BLaER1 treated with 17β-estradiol and CSF1 and Interleukin-3, amounts not matched to agents 10 nM and 100 nM (cell line): ENCODE data around the gene ABCG8.

Experiments used
- H3K27ac ChIP-seq, 11 experiments: shearing (Covaris generic); formaldehyde crosslinking; 2 replicates each; pipeline ENCODE4 v1.8.1; 2022
- H3K27me3 ChIP-seq, 11 experiments: shearing (Covaris generic); formaldehyde crosslinking; 2 replicates each; pipeline ENCODE4 v1.8.1; 2022
- H3K36me3 ChIP-seq, 11 experiments: shearing (Covaris generic); formaldehyde crosslinking; 2 replicates each; pipeline ENCODE4 v1.8.1; 2022
- H3K4me1 ChIP-seq, 10 experiments: shearing (Covaris generic); formaldehyde crosslinking; 2 replicates each; pipeline ENCODE4 v1.8.1; 2022
- H3K4me2 ChIP-seq, 11 experiments: shearing (Covaris generic); formaldehyde crosslinking; 2 replicates each; pipeline ENCODE4 v1.8.1; 2022
- H3K4me3 ChIP-seq, 10 experiments: shearing (Covaris generic); formaldehyde crosslinking; 2 replicates each; pipeline ENCODE4 v1.8.1; 2022
- H3K9ac ChIP-seq, 11 experiments: shearing (Covaris generic); formaldehyde crosslinking; 2 replicates each; pipeline ENCODE4 v1.8.1; 2022
- H3K9me3 ChIP-seq, 11 experiments: shearing (Covaris generic); formaldehyde crosslinking; replicated peaks in 1 of 11; 2 replicates each; pipeline ENCODE4 v1.8.1; 2022
- H4K20me1 ChIP-seq, 11 experiments: shearing (Covaris generic); formaldehyde crosslinking; 2 replicates each; pipeline ENCODE4 v1.8.1; 2022
- Cebpa-rat ChIP-seq, 11 experiments: shearing (Covaris generic); IDR thresholded peaks; 2 replicates each; pipeline ENCODE4 v1.8.1; 2022

The ABCG8 gene

DNA sequence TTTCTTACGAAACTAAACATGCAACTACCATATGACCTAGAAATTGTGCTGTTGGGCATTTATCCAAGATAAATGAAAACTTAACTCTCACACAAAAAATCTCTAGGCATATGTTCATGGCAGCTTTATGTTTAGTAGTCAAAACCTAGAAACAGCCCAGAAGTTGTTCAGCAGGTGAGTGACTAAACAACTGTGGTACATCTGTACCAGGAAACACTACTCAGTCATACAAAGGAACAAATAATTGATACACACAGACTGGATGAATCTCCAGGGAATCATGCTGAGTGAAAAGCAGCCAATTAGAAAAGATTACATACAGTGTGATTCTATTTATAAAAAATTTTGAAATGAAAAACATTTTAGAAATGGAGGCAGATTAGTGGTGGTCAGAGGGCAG, 35.7 kb upstream of the ABCG8 start:
- Histone ChIP-seq H3K4me1 (no peaks in the 10 kb centered on the region), H3K36me3 (peaks cover 0 to 21% (median 7%) of the 10 kb centered on the region in 11 experiments; a peak in 8 of 22 replicates), H3K4me3 (no peak overlapping the region), H3K9ac (no peak overlapping the region), H4K20me1 (no peaks in the 10 kb centered on the region), H3K4me2 (no peak overlapping the region), H3K27ac (no peak overlapping the region), H3K27me3 (no peaks in the 10 kb centered on the region), H3K9me3 (no peaks in the 10 kb centered on the region)
- TF ChIP-seq Cebpa-rat (IDR thresholded peaks at IDR 0.05): no peak

DNA sequence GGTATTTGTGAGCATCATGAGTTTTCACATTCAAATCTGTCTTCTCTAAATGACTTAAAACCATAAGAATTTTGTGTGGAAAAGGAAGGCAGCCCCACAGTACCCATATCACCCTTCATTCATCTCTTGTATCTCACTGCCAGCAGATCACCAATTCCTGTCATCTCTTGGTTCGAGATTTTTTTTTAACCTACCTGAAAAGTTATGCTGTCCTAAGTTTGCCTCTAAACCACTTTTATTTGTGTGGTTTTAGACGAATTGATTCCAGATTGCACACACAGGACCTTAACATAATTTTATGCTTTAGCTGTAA, 32.1 kb upstream of the ABCG8 start:
- Histone ChIP-seq H3K9ac (no peak overlapping the region), H3K4me1 (no peaks in the 10 kb centered on the region), H3K9me3 (no peaks in the 10 kb centered on the region), H3K4me3 (no peak overlapping the region), H3K27me3 (no peaks in the 10 kb centered on the region), H3K36me3 (peaks cover 0 to 24% (median 7%) of the 10 kb centered on the region in 11 experiments; a peak in 8 of 22 replicates), H3K27ac (no peak overlapping the region), H4K20me1 (no peaks in the 10 kb centered on the region), H3K4me2 (no peak overlapping the region)
- no peak for TF ChIP-seq Cebpa-rat (IDR thresholded peaks at IDR 0.05)

DNA sequence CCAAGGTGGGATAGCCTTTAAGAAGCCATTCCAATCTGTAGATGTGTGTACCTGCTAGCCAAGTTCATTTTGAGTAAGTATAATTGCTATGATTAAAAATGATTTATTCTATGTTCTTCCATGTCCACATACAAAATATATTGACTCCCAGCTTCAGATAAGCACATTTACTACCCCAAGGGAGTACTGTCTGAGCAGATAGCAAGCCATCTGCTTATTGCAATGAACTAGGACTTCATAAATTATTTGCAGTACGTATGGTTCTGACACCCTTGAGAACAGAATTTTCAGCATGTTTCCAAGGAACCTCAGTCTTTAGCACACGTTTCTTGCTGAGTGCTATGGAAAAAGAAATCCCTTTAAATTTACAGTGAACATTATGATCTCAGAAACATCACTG, 28.3 kb upstream of the ABCG8 start:
- H4K20me1 ChIP-seq: no peaks in the 10 kb centered on the region

DNA sequence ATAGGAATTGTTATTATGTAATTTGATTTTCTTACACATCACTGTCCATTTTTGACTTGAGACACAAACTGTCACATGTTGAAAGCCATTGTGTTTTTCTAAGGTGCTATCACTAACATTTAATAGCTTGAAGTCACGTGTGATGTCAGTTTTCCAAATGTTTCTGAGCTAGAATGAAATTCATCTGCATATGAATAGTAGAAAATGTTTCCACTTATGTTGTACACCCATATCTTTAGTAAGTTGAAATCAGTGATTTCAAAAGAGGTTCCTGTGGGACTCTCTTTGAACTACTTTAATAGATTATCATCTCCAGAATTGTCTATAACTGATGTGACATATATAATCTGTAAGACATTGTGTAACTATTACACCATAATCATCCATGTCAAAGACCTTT, 27.9 kb upstream of the ABCG8 start:
- Histone ChIP-seq H3K36me3 (peaks cover 0 to 13% (median under 1%) of the 10 kb centered on the region in 11 experiments; a peak in 6 of 22 replicates), H3K9ac (no peak overlapping the region), H3K4me3 (no peak overlapping the region), H3K4me1 (no peaks in the 10 kb centered on the region), H3K27me3 (no peaks in the 10 kb centered on the region), H3K4me2 (no peak overlapping the region), H3K9me3 (no peaks in the 10 kb centered on the region; a peak in 1 of 22 replicates), H3K27ac (no peak overlapping the region), H4K20me1 (no peaks in the 10 kb centered on the region)
- TF ChIP-seq Cebpa-rat (IDR thresholded peaks at IDR 0.05): no peak

More for the DNA sequence above, 28.3 kb upstream of the ABCG8 start:
- H3K9ac ChIP-seq: no peak overlapping the region
- H3K4me3 ChIP-seq: no peak overlapping the region
- no peaks in the 10 kb centered on the region for H3K9me3 ChIP-seq
- no peak overlapping the region for H3K27ac ChIP-seq
- peaks cover 0 to 18% (median 5%) of the 10 kb centered on the region in 11 experiments; a peak in 7 of 22 replicates for H3K36me3 ChIP-seq
- H3K4me1 ChIP-seq: no peaks in the 10 kb centered on the region
- no peak overlapping the region for H3K4me2 ChIP-seq
- H3K27me3 ChIP-seq: no peaks in the 10 kb centered on the region
- no peak for TF ChIP-seq Cebpa-rat (IDR thresholded peaks at IDR 0.05)

DNA sequence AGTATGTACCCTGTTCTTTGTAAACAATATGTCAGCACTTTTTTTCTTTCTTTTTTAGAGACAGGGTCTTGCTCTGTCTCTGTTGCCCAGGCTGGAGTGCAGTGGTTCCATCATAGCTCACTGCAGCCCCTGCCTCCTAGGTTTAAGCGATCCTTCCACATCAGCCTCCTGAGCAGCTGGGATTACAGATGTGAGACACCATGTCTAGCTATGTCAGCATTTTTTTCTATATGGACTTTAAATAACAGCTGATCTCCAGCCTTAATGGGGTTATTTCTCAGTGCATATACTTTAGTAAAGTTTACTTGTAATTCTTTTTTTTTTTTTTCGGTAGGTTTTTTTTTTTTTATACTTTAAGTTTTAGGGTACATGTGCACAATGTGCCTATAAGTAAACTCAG, 26.8 kb upstream of the ABCG8 start:
- no peak overlapping the region for H3K9ac ChIP-seq
- H3K27ac ChIP-seq: no peak overlapping the region
- peaks cover 0 to 8% (median 0%) of the 10 kb centered on the region in 11 experiments; a peak in 3 of 22 replicates for H3K36me3 ChIP-seq
- no peaks in the 10 kb centered on the region for H4K20me1 ChIP-seq
- no peak overlapping the region for H3K4me3 ChIP-seq
- no peaks in the 10 kb centered on the region for H3K4me1 ChIP-seq
- H3K27me3 ChIP-seq: no peaks in the 10 kb centered on the region
- H3K4me2 ChIP-seq: no peak overlapping the region
- no peak for TF ChIP-seq Cebpa-rat (IDR thresholded peaks at IDR 0.05)
- no peaks in the 10 kb centered on the region; a peak in 1 of 22 replicates for H3K9me3 ChIP-seq

DNA sequence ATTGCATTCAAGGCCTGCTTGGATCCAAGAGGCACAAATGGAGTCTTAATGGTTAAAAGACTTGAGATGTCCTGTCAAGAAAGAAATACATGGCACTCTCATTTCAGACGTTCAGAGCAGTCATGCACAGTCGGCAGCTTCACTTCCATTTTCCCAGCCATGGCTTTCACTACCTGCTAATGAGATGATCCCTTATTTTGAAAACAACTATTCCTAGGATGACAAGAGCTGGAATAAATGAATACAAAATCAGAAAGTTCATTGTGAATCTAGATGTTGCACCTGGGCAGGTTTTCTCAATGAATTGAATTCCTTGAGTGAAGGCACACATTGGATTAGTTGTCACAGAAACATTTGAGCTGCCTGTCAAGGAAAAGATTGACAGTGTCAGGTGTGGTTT, 25.8 kb upstream of the ABCG8 start:
- Histone ChIP-seq H3K4me1 (no peaks in the 10 kb centered on the region), H3K9me3 (no peaks in the 10 kb centered on the region; a peak in 1 of 22 replicates), H3K4me3 (no peak overlapping the region), H3K9ac (no peak overlapping the region), H4K20me1 (no peaks in the 10 kb centered on the region), H3K36me3 (peaks cover 0 to 3% (median 0%) of the 10 kb centered on the region in 11 experiments; a peak in 2 of 22 replicates), H3K27ac (no peak overlapping the region), H3K4me2 (no peak overlapping the region), H3K27me3 (no peaks in the 10 kb centered on the region)
- no peak for TF ChIP-seq Cebpa-rat (IDR thresholded peaks at IDR 0.05)

DNA sequence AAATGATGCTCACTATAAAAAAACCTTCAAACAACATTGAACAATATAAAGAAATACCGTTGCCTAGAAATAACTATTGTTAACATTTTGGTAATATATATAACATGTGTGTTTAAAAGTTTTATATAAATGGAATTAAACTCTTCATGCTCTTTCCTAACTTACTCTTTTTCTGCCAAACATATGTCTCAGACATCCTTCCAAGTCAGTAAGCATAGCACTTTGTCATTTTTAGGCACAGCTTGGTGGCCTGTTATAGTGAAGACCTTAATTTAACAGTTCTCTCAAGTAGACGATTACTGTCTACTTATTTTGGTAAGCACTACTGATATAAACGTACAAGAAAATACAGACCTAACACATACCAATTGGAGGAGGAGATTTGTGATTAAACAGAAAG, 24.1 kb upstream of the ABCG8 start:
- Histone ChIP-seq H3K36me3 (peaks cover 0 to 3% (median 0%) of the 10 kb centered on the region in 11 experiments; a peak in 1 of 22 replicates), H3K27ac (no peak overlapping the region), H4K20me1 (no peaks in the 10 kb centered on the region), H3K4me1 (peaks cover 0 to 13% (median 0%) of the 10 kb centered on the region in 10 experiments; a peak in 6 of 20 replicates), H3K27me3 (no peaks in the 10 kb centered on the region), H3K9me3 (no peaks in the 10 kb centered on the region; a peak in 1 of 22 replicates), H3K4me2 (no peak overlapping the region), H3K4me3 (no peak overlapping the region), H3K9ac (no peak overlapping the region)
- TF ChIP-seq Cebpa-rat (IDR thresholded peaks at IDR 0.05): no peak

DNA sequence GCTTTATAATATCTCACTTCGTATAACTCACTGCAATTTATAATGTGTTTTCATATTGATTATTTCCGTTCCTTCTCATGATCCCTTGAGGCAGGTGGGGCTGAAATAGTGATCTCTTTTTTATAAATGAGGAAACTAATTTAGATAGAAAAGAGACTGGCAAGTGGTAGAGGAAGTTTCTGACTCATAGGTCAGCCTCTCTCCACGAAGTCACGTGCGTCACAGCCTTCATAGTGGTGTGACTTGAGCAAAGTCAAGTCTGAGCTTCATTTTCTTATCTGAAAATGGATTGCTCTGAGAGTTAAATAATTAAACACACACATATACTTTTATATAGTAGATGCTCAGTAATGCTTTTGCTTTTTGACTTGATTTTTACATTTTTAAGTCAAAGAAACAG, 20.0 kb upstream of the ABCG8 start:
- peak overlapping the region in 3 of 11 experiments; percentile 7 to 52 (median 22); a peak in 4 of 22 replicates for H3K4me2 ChIP-seq
- TF ChIP-seq Cebpa-rat (IDR thresholded peaks at IDR 0.05): no peak
- no peaks in the 10 kb centered on the region for H3K36me3 ChIP-seq

DNA sequence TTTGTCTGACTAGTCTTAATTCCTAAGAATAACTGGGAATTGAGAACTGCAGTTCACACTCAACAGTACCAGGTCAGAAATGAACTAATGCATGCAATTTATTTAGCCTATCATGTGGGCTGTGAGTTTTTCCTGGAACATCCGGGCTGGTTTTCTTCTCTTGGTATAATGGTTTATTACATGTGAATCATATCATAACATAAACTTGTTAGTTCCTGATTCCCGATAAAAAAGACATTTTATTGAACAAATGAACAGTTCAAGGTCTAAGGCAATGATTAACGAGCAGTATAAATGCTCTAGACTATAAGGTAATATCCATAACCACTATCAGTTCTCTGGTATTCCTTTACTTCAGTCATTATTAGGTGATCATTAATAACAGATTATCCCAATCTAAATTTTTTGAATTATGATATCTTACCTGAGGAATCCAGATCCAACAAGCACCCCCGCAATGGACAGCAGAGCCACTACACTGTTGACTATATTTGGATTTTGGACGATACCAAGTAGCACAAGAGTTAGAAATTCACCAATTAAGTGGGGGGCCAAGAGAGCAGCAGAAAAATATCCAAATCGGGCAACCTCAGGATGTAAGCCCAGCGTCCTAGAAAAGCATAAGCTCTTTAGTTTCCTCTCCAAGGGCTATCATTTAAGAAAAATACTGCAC, 19.1 kb upstream of the ABCG8 start:
- H3K9ac ChIP-seq: no peak overlapping the region
- no peaks in the 10 kb centered on the region for H3K27me3 ChIP-seq
- H3K4me3 ChIP-seq: no peak overlapping the region
- H3K36me3 ChIP-seq: no peaks in the 10 kb centered on the region
- H3K4me1 ChIP-seq: peaks cover 0 to 13% (median 0%) of the 10 kb centered on the region in 10 experiments; a peak in 6 of 20 replicates
- H4K20me1 ChIP-seq: no peaks in the 10 kb centered on the region
- no peaks in the 10 kb centered on the region; a peak in 1 of 22 replicates for H3K9me3 ChIP-seq
- H3K4me2 ChIP-seq: peak overlapping the region in 1 of 11 experiments; percentile 52; a peak in 2 of 22 replicates
- H3K27ac ChIP-seq: no peak overlapping the region
- no peak for TF ChIP-seq Cebpa-rat (IDR thresholded peaks at IDR 0.05)

More for the DNA sequence above, 20.0 kb upstream of the ABCG8 start:
- no peaks in the 10 kb centered on the region for H3K27me3 ChIP-seq
- no peaks in the 10 kb centered on the region for H4K20me1 ChIP-seq
- H3K9me3 ChIP-seq: no peaks in the 10 kb centered on the region; a peak in 1 of 22 replicates
- no peak overlapping the region for H3K9ac ChIP-seq
- no peak overlapping the region for H3K4me3 ChIP-seq
- peaks cover 0 to 13% (median 0%) of the 10 kb centered on the region in 10 experiments; a peak in 6 of 20 replicates for H3K4me1 ChIP-seq
- H3K27ac ChIP-seq: no peak overlapping the region

DNA sequence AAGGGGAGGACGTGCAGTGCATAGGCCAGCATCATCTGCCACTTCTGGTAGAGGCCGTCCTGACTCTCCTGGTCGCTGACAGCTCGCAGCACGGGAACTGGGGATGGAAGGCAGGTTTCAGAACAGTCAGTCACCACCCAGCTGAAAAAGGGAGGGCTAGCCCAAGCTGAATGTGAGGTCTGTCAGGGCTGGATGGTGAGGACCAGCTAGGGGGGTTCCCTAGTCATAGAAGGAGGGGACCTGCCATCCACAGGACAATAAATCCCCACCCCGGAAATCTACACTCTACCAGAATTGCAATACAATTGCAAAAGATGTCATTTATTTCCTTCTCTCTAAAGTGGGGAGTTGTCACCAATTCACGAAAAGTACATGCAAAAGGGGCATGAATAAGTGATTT, 15.9 kb upstream of the ABCG8 start:
- Histone ChIP-seq H4K20me1 (no peaks in the 10 kb centered on the region), H3K27me3 (no peaks in the 10 kb centered on the region), H3K27ac (no peak overlapping the region), H3K4me3 (no peak overlapping the region), H3K9ac (no peak overlapping the region), H3K36me3 (no peaks in the 10 kb centered on the region), H3K4me2 (no peak overlapping the region), H3K4me1 (peaks cover 0 to 13% (median 0%) of the 10 kb centered on the region in 10 experiments; a peak in 6 of 20 replicates), H3K9me3 (no peaks in the 10 kb centered on the region)
- no peak for TF ChIP-seq Cebpa-rat (IDR thresholded peaks at IDR 0.05)
